HS-27A (cell line): ENCODE measurements around the gene CCDC86.

Source experiments
- DNase-seq: peaks from one replicate; pipeline ENCODE4 v3.0.0-alpha.2; 2012; ENCODE audit warnings: low read depth, missing footprints

The CCDC86 gene

GRCh38 chr11:60831143-60831500 lies 10.8 kb upstream of the CCDC86 start:
- peak; percentile 35 for DNase-seq

GRCh38 chr11:60831501-60832079 lies 10.3 kb upstream of the CCDC86 start:
- no peak for DNase-seq

GRCh38 chr11:60834742-60835533 lies 7.0 kb upstream of the CCDC86 start:
- no peak for DNase-seq

GRCh38 chr11:60835534-60835846 lies 6.4 kb upstream of the CCDC86 start:
- DNase-seq, result no peak

- DNase-seq, result no peak
Measured at GRCh38 chr11:60836866-60837515, 4.9 kb upstream of the CCDC86 start.

GRCh38 chr11:60838132-60838531 lies 3.8 kb upstream of the CCDC86 start:
- DNase-seq, result no peak

GRCh38 chr11:60840470-60841430 lies 1.2 kb upstream of the CCDC86 start:
- peak; percentile 54 for DNase-seq

- no peak for DNase-seq
Measured at GRCh38 chr11:60842668-60843600, 1.0 kb downstream of the CCDC86 start.

- no peak for DNase-seq
Measured at GRCh38 chr11:60844045-60844869, 2.3 kb downstream of the CCDC86 start.

- no peak for DNase-seq
Measured at GRCh38 chr11:60844870-60845221, 2.9 kb downstream of the CCDC86 start.

GRCh38 chr11:60845338-60845737 lies 3.4 kb downstream of the CCDC86 start:
- DNase-seq, result no peak

- no peak for DNase-seq
Measured at GRCh38 chr11:60847281-60847680, 5.4 kb downstream of the CCDC86 start.

- no peak for DNase-seq
Measured at GRCh38 chr11:60847896-60848295, 6.0 kb downstream of the CCDC86 start.

- DNase-seq, result no peak
Measured at GRCh38 chr11:60848714-60849151, 6.8 kb downstream of the CCDC86 start.

- no peak for DNase-seq
Measured at GRCh38 chr11:60849641-60850520, 8.0 kb downstream of the CCDC86 start.

GRCh38 chr11:60851327-60852104 lies 9.6 kb downstream of the CCDC86 start:
- no peak for DNase-seq

GRCh38 chr11:60852117-60852981 lies 10.4 kb downstream of the CCDC86 start:
- no peak for DNase-seq
